Endodermal cell (in vitro differentiated cells): ENCODE data around the gene THSD7B. TPM values are rescaled to one million over a fixed set of nuclear protein-coding genes. Genes with fewer than 3 reads are reported as not detected.

ENCODE experiments used
- DNase-seq: peaks from one replicate; pipeline ENCODE4 v3.0.0-alpha.2; 2017
- H3K27ac ChIP-seq: 2 replicates; pipeline ENCODE4 v1.5.1; 2013; ENCODE audit warnings: mild to moderate bottlenecking, low read depth, low read length, moderate library complexity
- H3K27me3 ChIP-seq: 2 replicates; pipeline ENCODE4 v1.6.1; 2013; ENCODE audit warnings: mild to moderate bottlenecking, low read length, moderate library complexity; ENCODE audit not compliant: insufficient read depth, control insufficient read depth, poor library complexity, severe bottlenecking
- H3K36me3 ChIP-seq: 2 replicates; pipeline ENCODE4 v1.7.0; 2013; ENCODE audit warnings: mild to moderate bottlenecking, low read length, moderate library complexity; ENCODE audit not compliant: control insufficient read depth, insufficient read depth
- H3K4me1 ChIP-seq: one replicate; pipeline ENCODE4 v1.7.0; 2013; ENCODE audit warnings: low read length; ENCODE audit not compliant: control insufficient read depth, insufficient read depth
- H3K4me3 ChIP-seq: 2 replicates; pipeline ENCODE4 v1.5.1; 2013; ENCODE audit warnings: mild to moderate bottlenecking, low read length, moderate library complexity
- H3K9ac ChIP-seq: 2 replicates; pipeline ENCODE4 v1.6.1; 2013; ENCODE audit warnings: mild to moderate bottlenecking, low read length, moderate library complexity; ENCODE audit not compliant: poor library complexity, severe bottlenecking; ENCODE audit errors: extremely low read depth
- H3K9me3 ChIP-seq: 2 replicates; pipeline ENCODE4 v1.6.1; 2013; ENCODE audit warnings: mild to moderate bottlenecking, low read length, moderate library complexity; ENCODE audit not compliant: control insufficient read depth
- H3K27ac Mint-ChIP-seq: 2 replicates; pipeline ENCODE4 v1.8.0; 2020; ENCODE audit warnings: mixed read lengths
- H3K27me3 Mint-ChIP-seq: 2 replicates; pipeline ENCODE4 v1.8.0; 2021; ENCODE audit warnings: mild to moderate bottlenecking, mixed read lengths; ENCODE audit not compliant: insufficient read depth
- H3K36me3 Mint-ChIP-seq: 2 replicates; pipeline ENCODE4 v1.8.0; 2020; ENCODE audit warnings: low read depth, mixed read lengths
- H3K4me1 Mint-ChIP-seq: 2 replicates; pipeline ENCODE4 v1.8.0; 2020; ENCODE audit warnings: mixed read lengths
- H3K4me3 Mint-ChIP-seq: 2 replicates; pipeline ENCODE4 v1.8.0; 2020; ENCODE audit warnings: mild to moderate bottlenecking, moderate library complexity, mixed read lengths
- H3K9me3 Mint-ChIP-seq: 2 replicates; pipeline ENCODE4 v1.8.0; 2020; ENCODE audit warnings: mild to moderate bottlenecking, mixed read lengths
- WGBS, 2 experiments: methylation state at CpG; one replicate each; pipeline versions ENCODE4 v1.1.5 to v1.1.7; 2013; ENCODE audit warnings: missing lambda C conversion rate in 2 of 2, mixed read lengths in 1 of 2; ENCODE audit not compliant: insufficient coverage in 1 of 2, insufficient read length in 1 of 2; 5-methylcytosine and 5-hydroxymethylcytosine counted together
- total RNA-seq, 2 donors: library from RNA; stranded (reverse); fragmentation: NEBNext Ultra II Directional in 1 of 2; extraction: Animal tissue kit (Norgen Biotek cat#: 25700) in 1 of 2; gene quantifications; 2 replicates in 1 of 2; 3 replicates in 1 of 2; pipeline ENCODE4 v1.2.1, GENCODE V29; 2021
- TF ChIP-seq, protein P1 (sequence below): fragments of 200-600 bp; sonication (generic); conservative IDR thresholded peaks from 2 replicates; pipeline ENCODE4 v1.5.0; 2021; ENCODE audit warnings: antibody characterized with exemption, mild to moderate bottlenecking

The THSD7B gene
- total RNA-seq, 2 donors from 2014 or later = 1.8 to 2.6 TPM

DNA sequence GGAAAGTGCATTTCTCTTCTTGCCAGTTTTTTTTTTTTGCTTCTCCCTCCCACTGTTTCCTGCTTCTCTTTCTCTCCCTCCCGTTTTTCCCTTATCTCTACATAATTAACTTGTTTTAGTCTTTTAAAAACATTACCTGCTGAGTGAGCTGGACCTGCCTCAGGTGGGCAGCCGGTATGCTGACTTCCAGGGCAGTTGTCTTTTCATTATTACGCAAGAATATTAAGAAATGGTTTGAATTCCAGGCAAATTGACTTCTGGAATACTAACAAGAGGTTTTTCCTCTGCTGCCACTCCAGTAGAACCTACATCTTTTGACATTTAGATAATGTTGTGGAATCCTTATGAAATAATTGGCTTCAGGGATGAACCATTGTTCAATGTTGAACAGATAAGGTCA lies 161.8 kb downstream of the THSD7B start:
- Histone ChIP-seq H3K36me3 (no peaks in the 10 kb centered on the region), H3K9ac (no peak overlapping the region), H3K9me3 (peaks cover 26% of the 10 kb centered on the region), H3K27ac (no peak overlapping the region), H3K4me1 (peaks cover 8% of the 10 kb centered on the region), H3K4me3 (no peak overlapping the region), H3K27me3 (no peaks in the 10 kb centered on the region)
- peaks cover 33% of the 10 kb centered on the region for H3K4me1 Mint-ChIP-seq
- TF ChIP-seq, protein P1, sequence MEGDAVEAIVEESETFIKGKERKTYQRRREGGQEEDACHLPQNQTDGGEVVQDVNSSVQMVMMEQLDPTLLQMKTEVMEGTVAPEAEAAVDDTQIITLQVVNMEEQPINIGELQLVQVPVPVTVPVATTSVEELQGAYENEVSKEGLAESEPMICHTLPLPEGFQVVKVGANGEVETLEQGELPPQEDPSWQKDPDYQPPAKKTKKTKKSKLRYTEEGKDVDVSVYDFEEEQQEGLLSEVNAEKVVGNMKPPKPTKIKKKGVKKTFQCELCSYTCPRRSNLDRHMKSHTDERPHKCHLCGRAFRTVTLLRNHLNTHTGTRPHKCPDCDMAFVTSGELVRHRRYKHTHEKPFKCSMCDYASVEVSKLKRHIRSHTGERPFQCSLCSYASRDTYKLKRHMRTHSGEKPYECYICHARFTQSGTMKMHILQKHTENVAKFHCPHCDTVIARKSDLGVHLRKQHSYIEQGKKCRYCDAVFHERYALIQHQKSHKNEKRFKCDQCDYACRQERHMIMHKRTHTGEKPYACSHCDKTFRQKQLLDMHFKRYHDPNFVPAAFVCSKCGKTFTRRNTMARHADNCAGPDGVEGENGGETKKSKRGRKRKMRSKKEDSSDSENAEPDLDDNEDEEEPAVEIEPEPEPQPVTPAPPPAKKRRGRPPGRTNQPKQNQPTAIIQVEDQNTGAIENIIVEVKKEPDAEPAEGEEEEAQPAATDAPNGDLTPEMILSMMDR = no peak
- peaks cover 20% of the 10 kb centered on the region for H3K9me3 Mint-ChIP-seq
- peaks cover 9% of the 10 kb centered on the region for H3K36me3 Mint-ChIP-seq
- H3K4me3 Mint-ChIP-seq = no peak overlapping the region
- no peak overlapping the region for H3K27ac Mint-ChIP-seq
- no peaks in the 10 kb centered on the region for H3K27me3 Mint-ChIP-seq
- 67 to 75% methylated on average over 2 to 3 of the region's 3 CpGs for WGBS, 2 experiments
- no peak for DNase-seq

DNA sequence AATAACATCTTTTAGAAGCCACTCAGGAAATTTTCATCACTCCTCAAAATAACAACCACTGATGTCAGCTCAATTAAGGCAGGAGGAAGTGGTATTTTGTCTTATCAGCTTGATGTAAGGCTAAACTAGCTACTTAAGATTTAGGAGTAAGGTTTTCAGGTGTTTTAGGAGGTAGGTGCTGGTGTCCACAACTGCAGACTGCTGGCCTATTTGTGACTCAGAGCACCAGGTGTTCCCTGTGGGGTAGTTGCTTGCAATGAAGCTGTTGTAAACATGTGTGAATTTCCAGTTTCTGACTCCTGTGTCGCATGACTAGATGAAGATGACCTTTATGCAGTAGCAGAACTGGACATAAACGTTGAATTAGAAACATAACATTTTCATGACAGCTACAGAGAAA lies 164.2 kb downstream of the THSD7B start:
- Mint-ChIP-seq H3K27ac (no peak overlapping the region), H3K36me3 (peaks cover 5% of the 10 kb centered on the region), H3K4me3 (no peak overlapping the region), H3K27me3 (no peaks in the 10 kb centered on the region), H3K9me3 (peaks cover 12% of the 10 kb centered on the region), H3K4me1 (peaks cover 33% of the 10 kb centered on the region)
- Histone ChIP-seq H3K9me3 (peaks cover 16% of the 10 kb centered on the region), H3K9ac (no peak overlapping the region), H3K27ac (no peak overlapping the region), H3K36me3 (no peaks in the 10 kb centered on the region), H3K4me1 (peaks cover 8% of the 10 kb centered on the region), H3K4me3 (no peak overlapping the region), H3K27me3 (no peaks in the 10 kb centered on the region)
- TF ChIP-seq, protein P1 = no peak
- DNase-seq = no peak
- WGBS, 2 experiments = 94 to 95% methylated on average over 2 of the region's 2 CpGs

DNA sequence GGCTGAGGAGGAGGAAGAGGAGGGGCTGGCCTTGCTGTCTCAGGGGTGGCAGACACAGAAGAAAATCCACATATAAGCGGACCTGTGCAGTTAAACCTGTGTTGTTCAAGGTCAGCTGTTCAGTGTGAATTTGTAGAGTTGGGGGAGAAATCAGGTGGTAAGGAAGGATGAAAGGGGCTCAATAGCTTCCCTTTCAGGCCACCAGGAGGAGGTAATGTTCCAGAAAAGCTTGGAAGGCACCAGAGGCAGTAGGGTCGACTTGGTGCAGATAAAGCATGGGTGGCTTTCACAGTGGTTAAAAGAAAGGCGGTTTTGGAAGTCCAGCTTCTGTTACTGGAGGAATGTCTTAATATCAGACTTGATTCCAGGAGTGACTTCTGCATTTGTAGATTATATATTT lies 167.4 kb downstream of the THSD7B start:
- Mint-ChIP-seq H3K36me3 (no peaks in the 10 kb centered on the region), H3K4me3 (no peak overlapping the region), H3K27ac (no peak overlapping the region), H3K9me3 (peaks cover 5% of the 10 kb centered on the region), H3K4me1 (peaks cover 22% of the 10 kb centered on the region), H3K27me3 (no peaks in the 10 kb centered on the region)
- Histone ChIP-seq H3K9ac (no peak overlapping the region), H3K27ac (no peak overlapping the region), H3K9me3 (no peaks in the 10 kb centered on the region), H3K4me3 (no peak overlapping the region), H3K27me3 (no peaks in the 10 kb centered on the region), H3K36me3 (no peaks in the 10 kb centered on the region), H3K4me1 (peaks cover 2% of the 10 kb centered on the region)
- TF ChIP-seq, protein P1 = peak; percentile 90
- 48 to 61% methylated on average over 3 of the region's 3 CpGs for WGBS, 2 experiments
- peak; percentile 80 for DNase-seq
